Right lobe of liver (tissue), 4 donors: ENCODE data around the gene PCCA.

Experiments
- POLR2A ChIP-seq: fragments of 450-650 bp; IDR thresholded peaks from one replicate; pipeline ENCODE4 v1.6.1; 2017; ENCODE audit warnings: antibody characterized with exemption, mild to moderate bottlenecking
- TF ChIP-seq, protein P1 (sequence below), 4 donors: fragments of 200-600 bp in 3 of 4; fragments of 450-650 bp in 1 of 4; IDR thresholded peaks; one replicate each; pipeline versions ENCODE4 v1.5.1 to v1.8.0; 2016 to 2022; ENCODE audit warnings: antibody characterized with exemption in 4 of 4, mild to moderate bottlenecking in 2 of 4
- donor health status: DM: no; HTN: no; CAD: no.
- donor health status: DM: no; HTN: no; CAD: no.
- donor health status: DM: no; HTN: yes; CAD: no.

DNA sequence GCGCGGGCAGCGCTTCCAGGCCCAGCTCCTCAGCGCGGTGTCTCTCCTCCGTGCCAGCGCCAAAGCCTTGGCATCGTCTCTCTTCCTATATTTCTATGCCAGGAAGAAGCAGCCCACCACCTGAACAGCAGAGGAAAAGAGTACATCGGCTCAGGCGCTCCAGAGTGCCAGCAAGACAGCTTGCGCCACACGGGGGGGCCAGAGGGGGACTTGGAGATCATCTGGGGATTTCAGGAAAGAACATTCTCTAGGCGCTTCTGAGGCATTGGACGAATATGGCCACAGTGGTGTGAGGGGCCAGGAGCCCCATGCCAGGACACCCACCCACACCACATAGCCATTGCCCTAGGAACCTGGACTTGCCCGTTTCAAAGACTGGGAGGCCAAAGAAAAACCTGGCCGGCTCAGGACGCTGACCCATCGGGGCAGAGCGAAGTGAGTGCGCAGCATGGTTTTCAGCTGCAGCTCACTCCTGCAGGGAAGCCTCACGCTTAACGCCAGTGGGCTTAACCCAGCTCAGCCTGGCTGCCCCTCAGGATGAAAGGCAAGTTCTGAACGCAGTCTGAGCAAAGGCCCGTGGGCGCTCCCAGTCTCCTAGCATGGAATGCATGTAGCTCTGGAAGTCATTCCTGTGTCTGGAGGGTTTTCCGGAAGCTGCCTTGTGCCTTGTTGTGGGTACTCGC, 437.6 kb downstream of the PCCA start:
- TF ChIP-seq, protein P1, sequence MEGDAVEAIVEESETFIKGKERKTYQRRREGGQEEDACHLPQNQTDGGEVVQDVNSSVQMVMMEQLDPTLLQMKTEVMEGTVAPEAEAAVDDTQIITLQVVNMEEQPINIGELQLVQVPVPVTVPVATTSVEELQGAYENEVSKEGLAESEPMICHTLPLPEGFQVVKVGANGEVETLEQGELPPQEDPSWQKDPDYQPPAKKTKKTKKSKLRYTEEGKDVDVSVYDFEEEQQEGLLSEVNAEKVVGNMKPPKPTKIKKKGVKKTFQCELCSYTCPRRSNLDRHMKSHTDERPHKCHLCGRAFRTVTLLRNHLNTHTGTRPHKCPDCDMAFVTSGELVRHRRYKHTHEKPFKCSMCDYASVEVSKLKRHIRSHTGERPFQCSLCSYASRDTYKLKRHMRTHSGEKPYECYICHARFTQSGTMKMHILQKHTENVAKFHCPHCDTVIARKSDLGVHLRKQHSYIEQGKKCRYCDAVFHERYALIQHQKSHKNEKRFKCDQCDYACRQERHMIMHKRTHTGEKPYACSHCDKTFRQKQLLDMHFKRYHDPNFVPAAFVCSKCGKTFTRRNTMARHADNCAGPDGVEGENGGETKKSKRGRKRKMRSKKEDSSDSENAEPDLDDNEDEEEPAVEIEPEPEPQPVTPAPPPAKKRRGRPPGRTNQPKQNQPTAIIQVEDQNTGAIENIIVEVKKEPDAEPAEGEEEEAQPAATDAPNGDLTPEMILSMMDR (IDR thresholded peaks at IDR 0.05): no peak
- no peak for TF ChIP-seq POLR2A
